AG09309 (cell line): ENCODE results near the gene PRSS1.
A peak's percentile ranks its signal among the peaks of the same experiment; 100 is the strongest.
"Not testable (repeated sequence)": the region's sequence is repeated elsewhere in the genome, so short reads cannot be mapped to it uniquely, and the experiment has no call there.

Source experiments
- DNase-seq: peaks from one replicate; pipeline ENCODE4 v3.0.0-alpha.2; 2010; ENCODE audit warnings: low read depth
- H3K4me3 ChIP-seq: 2 replicates; pipeline ENCODE4 v1.5.1; 2011; ENCODE audit warnings: mild to moderate bottlenecking, low read depth, low read length, moderate library complexity; ENCODE audit not compliant: control insufficient read depth
- CTCF ChIP-seq: IDR thresholded peaks from 2 replicates; pipeline ENCODE4 v1.5.1; 2011; ENCODE audit warnings: mild to moderate bottlenecking, low read depth, low read length, inconsistent platforms; ENCODE audit not compliant: insufficient read depth, control insufficient read depth; ENCODE audit errors: missing control alignments

PRSS1 gene

GRCh38 chr7:142776206-142776844, 27.1 kb downstream of the PRSS1 start:
- H3K4me3 ChIP-seq: no peak overlapping the region
- TF ChIP-seq CTCF: no peak
- peak; percentile 32 for DNase-seq

GRCh38 chr7:142776845-142777225, 27.6 kb downstream of the PRSS1 start:
- not testable (repeated sequence) for H3K4me3 ChIP-seq, DNase-seq

GRCh38 chr7:142777318-142777717, 28.0 kb downstream of the PRSS1 start:
- no peak for TF ChIP-seq CTCF
- no peak overlapping the region for H3K4me3 ChIP-seq
- DNase-seq: no peak

GRCh38 chr7:142782922-142783900, 33.9 kb downstream of the PRSS1 start:
- peak; percentile 97 for TF ChIP-seq CTCF
- peak; percentile 63 for DNase-seq
- peak overlapping the region; percentile 34 for H3K4me3 ChIP-seq

GRCh38 chr7:142784096-142784495, 34.8 kb downstream of the PRSS1 start:
- DNase-seq: no peak
- no peak overlapping the region for H3K4me3 ChIP-seq
- TF ChIP-seq CTCF: no peak

GRCh38 chr7:142784716-142785115, 35.4 kb downstream of the PRSS1 start:
- no peak for DNase-seq
- no peak overlapping the region for H3K4me3 ChIP-seq
- TF ChIP-seq CTCF: no peak

GRCh38 chr7:142785841-142786250, 36.6 kb downstream of the PRSS1 start:
- no peak for DNase-seq
- TF ChIP-seq CTCF: no peak
- no peak overlapping the region for H3K4me3 ChIP-seq
